HepG2 (cell line): Measurements from ENCODE around the gene PHIP.

Experiments used
- CREB1 ChIP-seq, 2 experiments: fragments of 450-650 bp in 1 of 2; IDR thresholded peaks; 2 replicates each; pipeline ENCODE4 v1.6.1; 2016 to 2017; ENCODE audit warnings: control low read depth in 1 of 2, mild to moderate bottlenecking in 1 of 2, missing compliant biosample characterization in 1 of 2, missing genetic modification characterization in 1 of 2
- RFX5 ChIP-seq: IDR thresholded peaks from 2 replicates; pipeline ENCODE4 v1.6.1; 2011; ENCODE audit warnings: low read depth, low read length, improper control_type of control experiment
- U2AF2 ChIP-seq: fragments of 200-400 bp; formaldehyde crosslinking; IDR thresholded peaks from 2 replicates; pipeline ENCODE4 v1.6.1; 2017; ENCODE audit warnings: low read depth, mild to moderate bottlenecking, low read length
- ZNF124 ChIP-seq: sonication (generic); formaldehyde crosslinking; IDR thresholded peaks from 2 replicates; pipeline ENCODE4 v1.4.0; 2020; ENCODE audit warnings: missing genetic modification reagents
- ZNF224 ChIP-seq: sonication (generic); formaldehyde crosslinking; IDR thresholded peaks from 2 replicates; pipeline ENCODE4 v1.5.0; 2020; ENCODE audit warnings: mild to moderate bottlenecking, missing genetic modification reagents
- ZNF530 ChIP-seq: sonication (generic); formaldehyde crosslinking; IDR thresholded peaks from 2 replicates; pipeline ENCODE4 v1.5.0; 2020; ENCODE audit warnings: low read depth, mild to moderate bottlenecking, missing genetic modification reagents
- ZNF556 ChIP-seq: sonication (generic); formaldehyde crosslinking; IDR thresholded peaks from 2 replicates; pipeline ENCODE4 v1.4.0; 2020; ENCODE audit warnings: mild to moderate bottlenecking, missing genetic modification reagents, borderline replicate concordance
- ZNF678 ChIP-seq: sonication (generic); formaldehyde crosslinking; IDR thresholded peaks from 2 replicates; pipeline ENCODE4 v1.4.0; 2020; ENCODE audit warnings: mild to moderate bottlenecking, missing genetic modification reagents
- TF ChIP-seq, protein P1 (sequence below): sonication (generic); formaldehyde crosslinking; IDR thresholded peaks from 2 replicates; pipeline ENCODE4 v1.9.0; 2021; ENCODE audit warnings: missing genetic modification reagents, borderline replicate concordance
- TF ChIP-seq, protein P2 (sequence below): sonication (generic); formaldehyde crosslinking; IDR thresholded peaks from 2 replicates; pipeline ENCODE4 v1.5.0; 2020; ENCODE audit warnings: mild to moderate bottlenecking, missing genetic modification reagents, moderate library complexity

DNA sequence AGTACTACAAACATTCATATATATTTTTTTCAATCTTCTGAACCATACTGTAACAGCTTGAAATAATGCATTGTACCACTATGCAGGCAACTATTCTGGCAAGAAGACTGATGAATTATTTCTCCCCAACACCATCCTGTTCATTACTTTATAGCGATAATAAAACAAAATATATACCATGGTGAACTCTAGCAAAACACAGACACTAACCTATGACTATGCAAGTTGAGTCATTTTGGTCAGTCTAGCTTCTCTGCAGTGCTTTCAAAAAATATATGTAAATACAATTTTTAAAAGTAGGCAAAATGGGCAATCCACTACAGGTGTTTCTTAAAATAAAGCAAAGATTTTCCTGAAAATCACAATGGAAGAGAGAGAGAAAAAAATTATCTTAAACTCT is 20.3 kb downstream of the PHIP start:
- TF ChIP-seq ZNF678 (CRISPR knock-in tag) (no peak), ZNF530 (CRISPR knock-in tag) (no peak), ZNF224 (CRISPR knock-in tag) (no peak), ZNF556 (CRISPR knock-in tag) (no peak), RFX5 (no peak), CREB1 (IDR thresholded peaks at IDR 0.05) (no peak), CREB1 (CRISPR knock-in tag; IDR thresholded peaks at IDR 0.05) (no peak), U2AF2 (no peak), ZNF124 (CRISPR knock-in tag) (no peak)
- TF ChIP-seq, protein P1, sequence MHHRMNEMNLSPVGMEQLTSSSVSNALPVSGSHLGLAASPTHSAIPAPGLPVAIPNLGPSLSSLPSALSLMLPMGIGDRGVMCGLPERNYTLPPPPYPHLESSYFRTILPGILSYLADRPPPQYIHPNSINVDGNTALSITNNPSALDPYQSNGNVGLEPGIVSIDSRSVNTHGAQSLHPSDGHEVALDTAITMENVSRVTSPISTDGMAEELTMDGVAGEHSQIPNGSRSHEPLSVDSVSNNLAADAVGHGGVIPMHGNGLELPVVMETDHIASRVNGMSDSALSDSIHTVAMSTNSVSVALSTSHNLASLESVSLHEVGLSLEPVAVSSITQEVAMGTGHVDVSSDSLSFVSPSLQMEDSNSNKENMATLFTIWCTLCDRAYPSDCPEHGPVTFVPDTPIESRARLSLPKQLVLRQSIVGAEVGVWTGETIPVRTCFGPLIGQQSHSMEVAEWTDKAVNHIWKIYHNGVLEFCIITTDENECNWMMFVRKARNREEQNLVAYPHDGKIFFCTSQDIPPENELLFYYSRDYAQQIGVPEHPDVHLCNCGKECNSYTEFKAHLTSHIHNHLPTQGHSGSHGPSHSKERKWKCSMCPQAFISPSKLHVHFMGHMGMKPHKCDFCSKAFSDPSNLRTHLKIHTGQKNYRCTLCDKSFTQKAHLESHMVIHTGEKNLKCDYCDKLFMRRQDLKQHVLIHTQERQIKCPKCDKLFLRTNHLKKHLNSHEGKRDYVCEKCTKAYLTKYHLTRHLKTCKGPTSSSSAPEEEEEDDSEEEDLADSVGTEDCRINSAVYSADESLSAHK (CRISPR knock-in tag): no peak
- TF ChIP-seq, protein P2, sequence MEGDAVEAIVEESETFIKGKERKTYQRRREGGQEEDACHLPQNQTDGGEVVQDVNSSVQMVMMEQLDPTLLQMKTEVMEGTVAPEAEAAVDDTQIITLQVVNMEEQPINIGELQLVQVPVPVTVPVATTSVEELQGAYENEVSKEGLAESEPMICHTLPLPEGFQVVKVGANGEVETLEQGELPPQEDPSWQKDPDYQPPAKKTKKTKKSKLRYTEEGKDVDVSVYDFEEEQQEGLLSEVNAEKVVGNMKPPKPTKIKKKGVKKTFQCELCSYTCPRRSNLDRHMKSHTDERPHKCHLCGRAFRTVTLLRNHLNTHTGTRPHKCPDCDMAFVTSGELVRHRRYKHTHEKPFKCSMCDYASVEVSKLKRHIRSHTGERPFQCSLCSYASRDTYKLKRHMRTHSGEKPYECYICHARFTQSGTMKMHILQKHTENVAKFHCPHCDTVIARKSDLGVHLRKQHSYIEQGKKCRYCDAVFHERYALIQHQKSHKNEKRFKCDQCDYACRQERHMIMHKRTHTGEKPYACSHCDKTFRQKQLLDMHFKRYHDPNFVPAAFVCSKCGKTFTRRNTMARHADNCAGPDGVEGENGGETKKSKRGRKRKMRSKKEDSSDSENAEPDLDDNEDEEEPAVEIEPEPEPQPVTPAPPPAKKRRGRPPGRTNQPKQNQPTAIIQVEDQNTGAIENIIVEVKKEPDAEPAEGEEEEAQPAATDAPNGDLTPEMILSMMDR (CRISPR knock-in tag): no peak
